A549 (cell line): ENCODE measurements around the gene UPK1A. TPM values are rescaled to one million over a fixed set of nuclear protein-coding genes. Genes with fewer than 3 reads are reported as not detected.

Experiments used
- ATAC-seq, 2 experiments: fragments of 200-7000 bp in 1 of 2; fragments of >200 bp in 1 of 2; cut with Nextera tagmentation in 1 of 2; cut with Tn5 transposase in 1 of 2; 3 replicates each; pipeline versions ENCODE4 v1.8.0 to v1.9.1; 2018 to 2020; ENCODE audit warnings: mild to moderate bottlenecking in 1 of 2, moderate library complexity in 1 of 2
- CTCF ChIA-PET: fragments of 300-600 bp; sonication (Branson Sonifier 250); formaldehyde crosslinking; extraction: SDS; loops from one replicate; lab custom pipeline; 2021; ENCODE audit warnings: antibody characterized with exemption, inconsistent platforms; lab: Yijun Ruan, JAX
- POLR2A ChIA-PET: fragments of 350-600 bp; formaldehyde crosslinking; extraction: SDS; loops from one replicate; lab custom pipeline; 2021; ENCODE audit warnings: antibody characterized with exemption, inconsistent platforms; lab: Yijun Ruan, JAX
- DNase-seq, 2 experiments: peaks; one replicate each; pipeline versions ENCODE4 v3.0.0 to v3.0.0-alpha.2; 2011 to 2016; ENCODE audit warnings: low read depth in 1 of 2, low spot score in 1 of 2
- FAIRE-seq: peaks from 2 replicates; lab custom pipeline; 2011; peaks lifted over from hg19 to GRCh38; lab: Jason Lieb, UNC
- H3K27ac ChIP-seq, 2 experiments: fragments of >200 bp; sonication (Bioruptor Twin); formaldehyde crosslinking; 3 replicates each; pipeline ENCODE4 v1.5.1; 2016 to 2017
- H3K4me1 ChIP-seq: fragments of >200 bp; sonication (Bioruptor Twin); formaldehyde crosslinking; 3 replicates; pipeline ENCODE4 v1.6.1; 2016
- H3K4me2 ChIP-seq: fragments of >200 bp; sonication (Bioruptor Twin); formaldehyde crosslinking; 3 replicates; pipeline ENCODE4 v1.6.1; 2016
- H3K4me3 ChIP-seq: fragments of >200 bp; sonication (Bioruptor Twin); formaldehyde crosslinking; 3 replicates; pipeline ENCODE4 v1.5.1; 2016
- H3K9me3 ChIP-seq: fragments of >200 bp; sonication (Bioruptor Twin); formaldehyde crosslinking; 3 replicates; pipeline ENCODE4 v1.6.1; 2016
- BHLHE40 ChIP-seq: IDR thresholded peaks from 2 replicates; pipeline ENCODE4 v1.6.1; 2012; ENCODE audit warnings: low read depth, low read length, inconsistent platforms
- EHF ChIP-seq: fragments of 250-450 bp; sonication (Bioruptor Pico); IDR thresholded peaks from 2 replicates; pipeline ENCODE4 v1.5.0; 2020; ENCODE audit warnings: mild to moderate bottlenecking
- EHMT2 ChIP-seq: fragments of 200-600 bp; sonication (generic); IDR thresholded peaks from 2 replicates; pipeline ENCODE4 v1.6.1; 2016; ENCODE audit warnings: antibody characterized with exemption, low read depth, mild to moderate bottlenecking, moderate library complexity
- EP300 ChIP-seq, 2 experiments: fragments of >200 bp; sonication (Bioruptor Twin); formaldehyde crosslinking; IDR thresholded peaks; 2 replicates in 1 of 2; 3 replicates in 1 of 2; pipeline ENCODE4 v1.6.1; 2016 to 2017
- FOSL2 ChIP-seq, 2 experiments: fragments of 450-650 bp in 1 of 2; fragments of >200 bp in 1 of 2; sonication (Bioruptor Twin) in 1 of 2; formaldehyde crosslinking; IDR thresholded peaks; 2 replicates each; pipeline versions ENCODE4 v1.5.0 to v1.6.1; 2016 to 2020; ENCODE audit warnings: mild to moderate bottlenecking in 1 of 2, moderate library complexity in 1 of 2
- FOXS1 ChIP-seq: fragments of 250-450 bp; sonication (Bioruptor Pico); IDR thresholded peaks from 2 replicates; pipeline ENCODE4 v1.5.0; 2020; ENCODE audit warnings: mild to moderate bottlenecking, moderate library complexity
- HOXB13 ChIP-seq: fragments of 250-450 bp; sonication (Bioruptor Pico); IDR thresholded peaks from 2 replicates; pipeline ENCODE4 v1.5.0; 2020; ENCODE audit warnings: low read depth, mild to moderate bottlenecking, moderate library complexity
- JUNB ChIP-seq: fragments of >200 bp; sonication (Bioruptor Twin); formaldehyde crosslinking; IDR thresholded peaks from 2 replicates; pipeline ENCODE4 v1.6.1; 2016
- MAZ ChIP-seq: fragments of 150-350 bp; IDR thresholded peaks from 2 replicates; pipeline ENCODE4 v1.6.1; 2014; ENCODE audit warnings: antibody characterized with exemption, low read depth, low read length, borderline replicate concordance
- NPAS2 ChIP-seq: fragments of 250-450 bp; sonication (Bioruptor Pico); IDR thresholded peaks from 2 replicates; pipeline ENCODE4 v1.8.0; 2022; ENCODE audit warnings: mild to moderate bottlenecking, moderate library complexity, borderline replicate concordance
- NR3C1 ChIP-seq: fragments of >200 bp; sonication (Bioruptor Twin); formaldehyde crosslinking; IDR thresholded peaks from 3 replicates; pipeline ENCODE4 v1.6.1; 2017
- POLR2AphosphoS2 ChIP-seq: conservative IDR thresholded peaks from 2 replicates; pipeline ENCODE4 v1.6.1; 2012; ENCODE audit warnings: low read length, improper control_type of control experiment, inconsistent platforms
- RARB ChIP-seq: fragments of 250-450 bp; sonication (Bioruptor Pico); IDR thresholded peaks from 2 replicates; pipeline ENCODE4 v1.8.0; 2021; ENCODE audit warnings: mild to moderate bottlenecking, moderate library complexity
- RCOR1 ChIP-seq: fragments of 150-350 bp; IDR thresholded peaks from 2 replicates; pipeline ENCODE4 v1.6.1; 2014; ENCODE audit warnings: antibody characterized with exemption, low read length, low read depth
- TFCP2L1 ChIP-seq: fragments of 250-450 bp; sonication (Bioruptor Pico); IDR thresholded peaks from 2 replicates; pipeline ENCODE4 v1.5.0; 2021; ENCODE audit warnings: mild to moderate bottlenecking
- TP53 ChIP-seq: fragments of 250-450 bp; sonication (Bioruptor Pico); IDR thresholded peaks from 2 replicates; pipeline ENCODE4 v1.5.0; 2021; ENCODE audit warnings: mild to moderate bottlenecking, moderate library complexity
- WGBS: methylation state at CpG from one replicate; pipeline ENCODE4 v1.1.6; 2017; ENCODE audit errors: missing lambda C conversion rate; 5-methylcytosine and 5-hydroxymethylcytosine counted together
- polyA plus RNA-seq, 4 experiments: library from polyadenylated mRNA; depleted of rRNA in 3 of 4; stranded (reverse); fragments of >200 nt; fragmentation: RNase III in 1 of 4; extraction: RNeasy Plus Mini Kit Qiagen cat#74134 plus additional on column Dnase treatment in 1 of 4; gene quantifications; 2 replicates in 3 of 4; 3 replicates in 1 of 4; pipeline ENCODE4 v1.2.3, GENCODE V29; 2011 to 2017
- TF ChIP-seq, protein P1 (sequence below): fragments of 450-650 bp; IDR thresholded peaks from 2 replicates; pipeline ENCODE4 v1.6.1; 2014; ENCODE audit warnings: antibody characterized with exemption
- TF ChIP-seq, protein P2 (sequence below): IDR thresholded peaks from 2 replicates; pipeline ENCODE4 v1.6.1; 2012
- TF ChIP-seq, protein P3 (sequence below): fragments of >200 bp; sonication (Bioruptor Twin); formaldehyde crosslinking; IDR thresholded peaks from 2 replicates; pipeline ENCODE4 v1.6.1; 2016
- TF ChIP-seq, protein P4 (sequence below): fragments of 200-600 bp; sonication (generic); IDR thresholded peaks from 2 replicates; pipeline ENCODE4 v1.6.1; 2016; ENCODE audit warnings: antibody characterized with exemption, mild to moderate bottlenecking, moderate library complexity
- TF ChIP-seq, protein P5 (sequence below): fragments of >200 bp; sonication (Bioruptor Twin); formaldehyde crosslinking; IDR thresholded peaks from 3 replicates; pipeline ENCODE4 v1.6.1; 2016
- TF ChIP-seq, protein P6 (sequence below): fragments of >200 bp; sonication (Bioruptor Twin); formaldehyde crosslinking; IDR thresholded peaks from 3 replicates; pipeline ENCODE4 v1.5.1; 2016

UPK1A gene
- polyA plus RNA-seq, 2 of the 4 experiments (the other 2 are of a cell fraction): 0.44 to 0.78 TPM

DNA sequence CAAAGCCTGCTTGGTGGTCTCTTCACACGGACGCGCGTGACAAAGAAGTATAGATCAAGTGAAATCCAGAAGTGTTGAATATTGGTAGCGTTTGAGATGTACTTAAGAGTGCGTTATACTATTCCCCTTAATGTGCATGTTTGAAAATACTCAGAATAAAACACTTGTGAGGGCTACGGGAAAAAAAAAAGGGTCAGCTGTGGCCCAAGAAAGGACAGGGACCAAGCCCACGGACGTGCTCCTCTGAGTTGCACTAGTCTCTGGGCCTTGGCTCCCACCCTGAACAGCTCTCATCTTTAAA, 38.1 kb upstream of the UPK1A start:
- H3K9me3 ChIP-seq: no peaks in the 10 kb centered on the region
- ATAC-seq: no peak
- TF ChIP-seq, protein P1, sequence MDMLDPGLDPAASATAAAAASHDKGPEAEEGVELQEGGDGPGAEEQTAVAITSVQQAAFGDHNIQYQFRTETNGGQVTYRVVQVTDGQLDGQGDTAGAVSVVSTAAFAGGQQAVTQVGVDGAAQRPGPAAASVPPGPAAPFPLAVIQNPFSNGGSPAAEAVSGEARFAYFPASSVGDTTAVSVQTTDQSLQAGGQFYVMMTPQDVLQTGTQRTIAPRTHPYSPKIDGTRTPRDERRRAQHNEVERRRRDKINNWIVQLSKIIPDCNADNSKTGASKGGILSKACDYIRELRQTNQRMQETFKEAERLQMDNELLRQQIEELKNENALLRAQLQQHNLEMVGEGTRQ: no peak
- TF ChIP-seq EHF (no peak), NPAS2 (no peak), HOXB13 (CRISPR knock-in tag) (no peak), BHLHE40 (no peak), EHMT2 (no peak), JUNB (no peak), TP53 (CRISPR knock-in tag) (no peak), MAZ (no peak)
- TF ChIP-seq, protein P2, sequence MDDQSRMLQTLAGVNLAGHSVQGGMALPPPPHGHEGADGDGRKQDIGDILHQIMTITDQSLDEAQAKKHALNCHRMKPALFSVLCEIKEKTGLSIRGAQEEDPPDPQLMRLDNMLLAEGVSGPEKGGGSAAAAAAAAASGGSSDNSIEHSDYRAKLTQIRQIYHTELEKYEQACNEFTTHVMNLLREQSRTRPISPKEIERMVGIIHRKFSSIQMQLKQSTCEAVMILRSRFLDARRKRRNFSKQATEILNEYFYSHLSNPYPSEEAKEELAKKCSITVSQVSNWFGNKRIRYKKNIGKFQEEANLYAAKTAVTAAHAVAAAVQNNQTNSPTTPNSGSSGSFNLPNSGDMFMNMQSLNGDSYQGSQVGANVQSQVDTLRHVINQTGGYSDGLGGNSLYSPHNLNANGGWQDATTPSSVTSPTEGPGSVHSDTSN: no peak
- TF ChIP-seq, protein P3, sequence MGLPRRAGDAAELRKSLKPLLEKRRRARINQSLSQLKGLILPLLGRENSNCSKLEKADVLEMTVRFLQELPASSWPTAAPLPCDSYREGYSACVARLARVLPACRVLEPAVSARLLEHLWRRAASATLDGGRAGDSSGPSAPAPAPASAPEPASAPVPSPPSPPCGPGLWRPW: no peak
- TF ChIP-seq, protein P4, sequence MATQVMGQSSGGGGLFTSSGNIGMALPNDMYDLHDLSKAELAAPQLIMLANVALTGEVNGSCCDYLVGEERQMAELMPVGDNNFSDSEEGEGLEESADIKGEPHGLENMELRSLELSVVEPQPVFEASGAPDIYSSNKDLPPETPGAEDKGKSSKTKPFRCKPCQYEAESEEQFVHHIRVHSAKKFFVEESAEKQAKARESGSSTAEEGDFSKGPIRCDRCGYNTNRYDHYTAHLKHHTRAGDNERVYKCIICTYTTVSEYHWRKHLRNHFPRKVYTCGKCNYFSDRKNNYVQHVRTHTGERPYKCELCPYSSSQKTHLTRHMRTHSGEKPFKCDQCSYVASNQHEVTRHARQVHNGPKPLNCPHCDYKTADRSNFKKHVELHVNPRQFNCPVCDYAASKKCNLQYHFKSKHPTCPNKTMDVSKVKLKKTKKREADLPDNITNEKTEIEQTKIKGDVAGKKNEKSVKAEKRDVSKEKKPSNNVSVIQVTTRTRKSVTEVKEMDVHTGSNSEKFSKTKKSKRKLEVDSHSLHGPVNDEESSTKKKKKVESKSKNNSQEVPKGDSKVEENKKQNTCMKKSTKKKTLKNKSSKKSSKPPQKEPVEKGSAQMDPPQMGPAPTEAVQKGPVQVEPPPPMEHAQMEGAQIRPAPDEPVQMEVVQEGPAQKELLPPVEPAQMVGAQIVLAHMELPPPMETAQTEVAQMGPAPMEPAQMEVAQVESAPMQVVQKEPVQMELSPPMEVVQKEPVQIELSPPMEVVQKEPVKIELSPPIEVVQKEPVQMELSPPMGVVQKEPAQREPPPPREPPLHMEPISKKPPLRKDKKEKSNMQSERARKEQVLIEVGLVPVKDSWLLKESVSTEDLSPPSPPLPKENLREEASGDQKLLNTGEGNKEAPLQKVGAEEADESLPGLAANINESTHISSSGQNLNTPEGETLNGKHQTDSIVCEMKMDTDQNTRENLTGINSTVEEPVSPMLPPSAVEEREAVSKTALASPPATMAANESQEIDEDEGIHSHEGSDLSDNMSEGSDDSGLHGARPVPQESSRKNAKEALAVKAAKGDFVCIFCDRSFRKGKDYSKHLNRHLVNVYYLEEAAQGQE: no peak
- FAIRE-seq: peak; percentile 18
- peak overlapping the region; percentile 81 for H3K4me2 ChIP-seq
- peak overlapping the region; percentile 74 to 85 for H3K27ac ChIP-seq
- peak overlapping the region; percentile 79 for H3K4me3 ChIP-seq
- DNase-seq: no peak
- WGBS: 40% methylated on average over 9 of the region's 9 CpGs
- H3K4me1 ChIP-seq: peaks cover 14% of the 10 kb centered on the region; the same call in 2 of the 3 replicates
- ChIA-PET CTCF (interaction anchor here (1.0 to 1.5 kb wide), 3 partner anchors 15 to 133 kb away, joined by 3 to 4 read pairs (median 3); no protein-coding TSS in a partner anchor), POLR2A (interaction anchor here (0.9 to 2.0 kb wide), 2 partner anchors 16 to 20 kb away, joined by 3 to 10 read pairs; no protein-coding TSS in a partner anchor)

DNA sequence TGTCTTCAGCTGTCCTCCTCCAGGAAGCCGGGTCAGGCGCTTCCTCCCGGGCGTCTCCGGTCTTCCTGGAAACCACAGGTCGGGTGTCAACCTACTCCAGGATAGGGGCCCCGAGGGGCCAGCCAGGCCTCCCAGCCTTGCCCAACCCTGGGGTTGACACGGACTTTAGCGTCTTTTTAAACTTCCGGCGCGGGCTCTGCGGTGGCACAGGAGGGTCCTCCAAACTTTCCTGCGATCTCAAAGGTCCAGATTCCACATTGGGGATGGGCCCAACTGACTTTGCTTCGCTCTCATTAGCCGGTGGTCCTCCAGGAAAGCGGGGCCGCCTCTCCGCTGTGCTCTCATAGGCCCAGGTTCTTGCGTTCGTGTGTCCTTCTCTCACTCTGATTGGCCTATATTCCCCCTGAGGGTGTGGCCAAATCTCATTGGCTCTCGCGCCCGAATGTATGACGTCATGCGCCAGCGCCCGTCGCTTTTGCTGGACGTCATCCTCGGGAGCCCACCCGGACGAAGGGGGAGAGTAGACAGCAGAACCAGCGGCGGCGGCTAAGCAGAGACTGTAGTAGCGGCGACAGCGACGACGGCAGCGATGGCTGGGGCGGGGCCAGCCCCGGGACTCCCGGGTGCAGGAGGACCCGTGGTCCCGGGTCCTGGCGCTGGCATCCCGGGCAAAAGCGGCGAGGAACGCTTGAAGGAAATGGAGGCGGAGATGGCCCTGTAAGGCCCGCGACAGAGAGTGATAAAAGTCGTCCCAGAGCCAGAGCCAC, 37.6 kb upstream of the UPK1A start, which contains the start of gene RBM42:
TSS of gene RBM42 (plus strand) at position 472 of the 767 bp plus-strand sequence. CDS start at position 590, 118 bp downstream.
- peak within 1 kb of the TSS; percentile 92 for H3K4me2 ChIP-seq
- 2% methylated on average over 56 of the region's 56 CpGs for WGBS
- no peaks in the 10 kb centered on the region for H3K9me3 ChIP-seq
- H3K4me3 ChIP-seq: peak within 1 kb of the TSS; percentile 79
- H3K27ac ChIP-seq: peak within 1 kb of the TSS; percentile 86 to 89
- POLR2A ChIA-PET: interaction anchor here (0.9 to 2.0 kb wide), 3 partner anchors 15 to 21 kb away, joined by 3 to 10 read pairs (median 6); partner anchors contain the start of gene COX6B1
- DNase-seq (peak; percentile 100), FAIRE-seq (peak; percentile 100), ATAC-seq (peak; percentile 99 to 100)
- CTCF ChIA-PET: interaction anchor here (1.0 to 4.0 kb wide), 6 partner anchors 15 to 134 kb away, joined by 3 to 27 read pairs (median 4); no protein-coding TSS in a partner anchor
- H3K4me1 ChIP-seq: peaks cover 14% of the 10 kb centered on the region; the same call in 2 of the 3 replicates
- TF ChIP-seq NR3C1 (no peak), EP300 (IDR thresholded peaks at IDR 0.05) (no peak), FOXS1 (no peak), EHMT2 (no peak), TFCP2L1 (CRISPR knock-in tag) (no peak), RCOR1 (no peak), POLR2AphosphoS2 (no peak), RARB (CRISPR knock-in tag) (no peak), FOSL2 (IDR thresholded peaks at IDR 0.05) (no peak), FOSL2 (CRISPR knock-in tag; IDR thresholded peaks at IDR 0.05) (peak; percentile 97)
- TF ChIP-seq, protein P5, sequence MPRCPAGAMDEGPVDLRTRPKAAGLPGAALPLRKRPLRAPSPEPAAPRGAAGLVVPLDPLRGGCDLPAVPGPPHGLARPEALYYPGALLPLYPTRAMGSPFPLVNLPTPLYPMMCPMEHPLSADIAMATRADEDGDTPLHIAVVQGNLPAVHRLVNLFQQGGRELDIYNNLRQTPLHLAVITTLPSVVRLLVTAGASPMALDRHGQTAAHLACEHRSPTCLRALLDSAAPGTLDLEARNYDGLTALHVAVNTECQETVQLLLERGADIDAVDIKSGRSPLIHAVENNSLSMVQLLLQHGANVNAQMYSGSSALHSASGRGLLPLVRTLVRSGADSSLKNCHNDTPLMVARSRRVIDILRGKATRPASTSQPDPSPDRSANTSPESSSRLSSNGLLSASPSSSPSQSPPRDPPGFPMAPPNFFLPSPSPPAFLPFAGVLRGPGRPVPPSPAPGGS: peak; percentile 91
- TF ChIP-seq, protein P6, sequence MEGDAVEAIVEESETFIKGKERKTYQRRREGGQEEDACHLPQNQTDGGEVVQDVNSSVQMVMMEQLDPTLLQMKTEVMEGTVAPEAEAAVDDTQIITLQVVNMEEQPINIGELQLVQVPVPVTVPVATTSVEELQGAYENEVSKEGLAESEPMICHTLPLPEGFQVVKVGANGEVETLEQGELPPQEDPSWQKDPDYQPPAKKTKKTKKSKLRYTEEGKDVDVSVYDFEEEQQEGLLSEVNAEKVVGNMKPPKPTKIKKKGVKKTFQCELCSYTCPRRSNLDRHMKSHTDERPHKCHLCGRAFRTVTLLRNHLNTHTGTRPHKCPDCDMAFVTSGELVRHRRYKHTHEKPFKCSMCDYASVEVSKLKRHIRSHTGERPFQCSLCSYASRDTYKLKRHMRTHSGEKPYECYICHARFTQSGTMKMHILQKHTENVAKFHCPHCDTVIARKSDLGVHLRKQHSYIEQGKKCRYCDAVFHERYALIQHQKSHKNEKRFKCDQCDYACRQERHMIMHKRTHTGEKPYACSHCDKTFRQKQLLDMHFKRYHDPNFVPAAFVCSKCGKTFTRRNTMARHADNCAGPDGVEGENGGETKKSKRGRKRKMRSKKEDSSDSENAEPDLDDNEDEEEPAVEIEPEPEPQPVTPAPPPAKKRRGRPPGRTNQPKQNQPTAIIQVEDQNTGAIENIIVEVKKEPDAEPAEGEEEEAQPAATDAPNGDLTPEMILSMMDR: no peak
- TF ChIP-seq, protein P4: peak; percentile 66
